CD14-positive monocyte (primary cell): ENCODE measurements around the gene SEZ6L. TPM values are rescaled to one million over a fixed set of nuclear protein-coding genes. Genes with fewer than 3 reads are reported as not detected.
A peak's percentile ranks its signal among the peaks of the same experiment; 100 is the strongest.

ENCODE experiments used
- DNase-seq, 3 donors: peaks; one replicate each; pipeline ENCODE4 v3.0.0-alpha.2; 2011 to 2022
- H2AFZ ChIP-seq: 2 replicates; pipeline ENCODE4 v1.6.0; 2012; ENCODE audit warnings: mild to moderate bottlenecking, low read depth, low read length, inconsistent platforms; ENCODE audit not compliant: insufficient read depth, poor library complexity, severe bottlenecking
- H3K27ac ChIP-seq, 2 donors: 1 replicate in 1 of 2; 2 replicates in 1 of 2; pipeline ENCODE4 v1.5.1; 2012 to 2013; ENCODE audit warnings: low read length in 2 of 2, control low read depth in 1 of 2, inconsistent platforms in 1 of 2, low read depth in 1 of 2, mild to moderate bottlenecking in 1 of 2
- H3K27me3 ChIP-seq, 2 donors: one replicate each; pipeline versions ENCODE4 v1.6.0 to v1.6.1; 2011 to 2013; ENCODE audit warnings: low read length in 2 of 2; ENCODE audit not compliant: control insufficient read depth in 2 of 2, insufficient read depth in 2 of 2
- H3K36me3 ChIP-seq, 2 donors: replicated peaks in 1 of 2; 1 replicate in 1 of 2; 2 replicates in 1 of 2; pipeline versions ENCODE4 v1.5.1 to v1.6.1; 2012 to 2013; ENCODE audit warnings: low read length in 2 of 2, control low read depth in 1 of 2, inconsistent platforms in 1 of 2, mild to moderate bottlenecking in 1 of 2; ENCODE audit not compliant: insufficient read depth in 2 of 2, control insufficient read depth in 1 of 2
- H3K4me1 ChIP-seq, 2 donors: 1 replicate in 1 of 2; 2 replicates in 1 of 2; pipeline versions ENCODE4 v1.5.1 to v1.6.1; 2012 to 2013; ENCODE audit warnings: low read length in 2 of 2, control low read depth in 1 of 2, inconsistent platforms in 1 of 2, mild to moderate bottlenecking in 1 of 2, moderate library complexity in 1 of 2; ENCODE audit not compliant: insufficient read depth in 2 of 2, control insufficient read depth in 1 of 2
- H3K4me2 ChIP-seq: replicated peaks from 2 replicates; pipeline ENCODE3; 2012; ENCODE audit warnings: low read length, moderate library complexity, mild to moderate bottlenecking; ENCODE audit not compliant: poor library complexity, severe bottlenecking; ENCODE audit errors: extremely low read depth
- H3K4me3 ChIP-seq, 3 experiments: fragments of 200-600 bp in 1 of 3; sonication (generic) in 1 of 3; replicated peaks in 1 of 3; 1 replicate in 2 of 3; 2 replicates in 1 of 3; pipeline ENCODE4 v1.5.1; 2011 to 2013; ENCODE audit warnings: low read length in 3 of 3, mild to moderate bottlenecking in 3 of 3, control low read depth in 2 of 3, low read depth in 2 of 3, inconsistent platforms in 1 of 3, moderate library complexity in 1 of 3
- H3K79me2 ChIP-seq: 2 replicates; pipeline ENCODE4 v1.6.0; 2012; ENCODE audit warnings: mild to moderate bottlenecking, control low read depth, inconsistent platforms, low read length, moderate library complexity; ENCODE audit not compliant: insufficient read depth
- H3K9ac ChIP-seq: 2 replicates; pipeline ENCODE4 v1.6.0; 2017; ENCODE audit warnings: low read length, mild to moderate bottlenecking; ENCODE audit not compliant: insufficient read depth, poor library complexity, severe bottlenecking
- H3K9me3 ChIP-seq, 2 donors: replicated peaks in 1 of 2; 1 replicate in 1 of 2; 2 replicates in 1 of 2; pipeline versions ENCODE4 v1.5.1 to v1.6.1; 2012 to 2013; ENCODE audit warnings: low read length in 2 of 2, control low read depth in 1 of 2; ENCODE audit not compliant: control insufficient read depth in 1 of 2, insufficient read depth in 1 of 2
- H4K20me1 ChIP-seq: 2 replicates; pipeline ENCODE4 v1.6.0; 2012; ENCODE audit warnings: mild to moderate bottlenecking, low read length, control low read depth, moderate library complexity; ENCODE audit not compliant: insufficient read depth
- H3K27ac Mint-ChIP-seq, 7 donors: one replicate each; pipeline ENCODE4 v1.8.0; 2020; ENCODE audit warnings: mild to moderate bottlenecking in 7 of 7, mixed read lengths in 7 of 7, moderate library complexity in 6 of 7, inconsistent platforms in 2 of 7
- H3K27me3 Mint-ChIP-seq, 3 donors: one replicate each; pipeline ENCODE4 v1.8.0; 2021 to 2022; ENCODE audit warnings: low read depth in 3 of 3, mild to moderate bottlenecking in 3 of 3, mixed read lengths in 3 of 3, moderate library complexity in 3 of 3, inconsistent platforms in 1 of 3
- H3K36me3 Mint-ChIP-seq, 2 donors: one replicate each; pipeline ENCODE4 v1.8.0; 2020; ENCODE audit warnings: mixed read lengths in 2 of 2, inconsistent platforms in 1 of 2, mild to moderate bottlenecking in 1 of 2
- H3K4me1 Mint-ChIP-seq: one replicate; pipeline ENCODE4 v1.8.0; 2020; ENCODE audit warnings: mild to moderate bottlenecking, mixed read lengths
- H3K4me3 Mint-ChIP-seq, 2 donors: one replicate each; pipeline ENCODE4 v1.8.0; 2020; ENCODE audit warnings: mild to moderate bottlenecking in 2 of 2, mixed read lengths in 2 of 2, moderate library complexity in 1 of 2
- H3K9me3 Mint-ChIP-seq, 7 donors: one replicate each; pipeline ENCODE4 v1.8.0; 2020 to 2022; ENCODE audit warnings: mixed read lengths in 7 of 7, mild to moderate bottlenecking in 6 of 7, moderate library complexity in 6 of 7, inconsistent platforms in 2 of 7
- WGBS: methylation state at CpG from one replicate; pipeline ENCODE4 v1.1.5; 2013; ENCODE audit warnings: missing lambda C conversion rate; ENCODE audit not compliant: insufficient coverage; 5-methylcytosine and 5-hydroxymethylcytosine counted together
- intact Hi-C, 2 donors: fragments of 100-400 bp; cut with micrococcal nuclease; formaldehyde crosslinking; loops; one replicate each; pipeline versions ENCODE4 v1.15.0 to v1.15.1; 2023
- polyA plus RNA-seq, 3 donors: library from polyadenylated mRNA; depleted of rRNA in 1 of 3; unstranded in 2 of 3; stranded (reverse) in 1 of 3; fragments of 300-500 nt in 2 of 3; fragments of >200 nt in 1 of 3; fragmentation: Illumina TruSeq in 2 of 3; gene quantifications; 1 replicate in 2 of 3; 2 replicates in 1 of 3; pipeline ENCODE4 v1.2.3, GENCODE V29; 2012 to 2021
- TF ChIP-seq, protein P1 (sequence below): fragments of 200-600 bp; IDR thresholded peaks from one replicate; pipeline ENCODE4 v1.8.0; 2022; ENCODE audit warnings: antibody characterized with exemption, mild to moderate bottlenecking

SEZ6L gene
- polyA plus RNA-seq, 3 donors, result 0.43 to 2.8 (median 0.71) TPM

GRCh38 chr22:26324150-26324549, 154.9 kb downstream of the SEZ6L start:
- H3K4me3 ChIP-seq, result no peak overlapping the region

GRCh38 chr22:26325641-26326040, 156.4 kb downstream of the SEZ6L start:
- Histone ChIP-seq H3K9ac (no peak overlapping the region), H3K27ac (no peak overlapping the region), H4K20me1 (no peaks in the 10 kb centered on the region), H3K9me3 (no peaks in the 10 kb centered on the region), H3K36me3 (no peaks in the 10 kb centered on the region), H2AFZ (no peak overlapping the region), H3K4me3 (no peak overlapping the region), H3K4me2 (no peak overlapping the region), H3K4me1 (no peaks in the 10 kb centered on the region), H3K27me3 (no peaks in the 10 kb centered on the region), H3K79me2 (no peaks in the 10 kb centered on the region)
- no peaks in the 10 kb centered on the region for H3K36me3 Mint-ChIP-seq
- H3K27ac Mint-ChIP-seq, result peak overlapping the region in 1 of 7 donors; percentile 37
- peaks cover 1 to 8% (median 2%) of the 10 kb centered on the region in 3 donors for H3K27me3 Mint-ChIP-seq
- H3K4me1 Mint-ChIP-seq, result no peaks in the 10 kb centered on the region
- TF ChIP-seq, protein P1, sequence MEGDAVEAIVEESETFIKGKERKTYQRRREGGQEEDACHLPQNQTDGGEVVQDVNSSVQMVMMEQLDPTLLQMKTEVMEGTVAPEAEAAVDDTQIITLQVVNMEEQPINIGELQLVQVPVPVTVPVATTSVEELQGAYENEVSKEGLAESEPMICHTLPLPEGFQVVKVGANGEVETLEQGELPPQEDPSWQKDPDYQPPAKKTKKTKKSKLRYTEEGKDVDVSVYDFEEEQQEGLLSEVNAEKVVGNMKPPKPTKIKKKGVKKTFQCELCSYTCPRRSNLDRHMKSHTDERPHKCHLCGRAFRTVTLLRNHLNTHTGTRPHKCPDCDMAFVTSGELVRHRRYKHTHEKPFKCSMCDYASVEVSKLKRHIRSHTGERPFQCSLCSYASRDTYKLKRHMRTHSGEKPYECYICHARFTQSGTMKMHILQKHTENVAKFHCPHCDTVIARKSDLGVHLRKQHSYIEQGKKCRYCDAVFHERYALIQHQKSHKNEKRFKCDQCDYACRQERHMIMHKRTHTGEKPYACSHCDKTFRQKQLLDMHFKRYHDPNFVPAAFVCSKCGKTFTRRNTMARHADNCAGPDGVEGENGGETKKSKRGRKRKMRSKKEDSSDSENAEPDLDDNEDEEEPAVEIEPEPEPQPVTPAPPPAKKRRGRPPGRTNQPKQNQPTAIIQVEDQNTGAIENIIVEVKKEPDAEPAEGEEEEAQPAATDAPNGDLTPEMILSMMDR, result no peak
- 74% methylated on average over 3 of the region's 4 CpGs for WGBS
- no peaks in the 10 kb centered on the region for H3K9me3 Mint-ChIP-seq
- DNase-seq, result no peak
- no peak overlapping the region for H3K4me3 Mint-ChIP-seq
- intact Hi-C loops, result no loop called here

More at GRCh38 chr22:26324150-26324549, 154.9 kb downstream of the SEZ6L start:
- intact Hi-C loops, result no loop called here
- H2AFZ ChIP-seq, result no peak overlapping the region
- H3K4me1 ChIP-seq, result no peaks in the 10 kb centered on the region
- no peak overlapping the region for H3K9ac ChIP-seq
- Mint-ChIP-seq H3K36me3 (no peaks in the 10 kb centered on the region), H3K27ac (no peak overlapping the region), H3K4me3 (no peak overlapping the region), H3K4me1 (no peaks in the 10 kb centered on the region), H3K9me3 (no peaks in the 10 kb centered on the region), H3K27me3 (peaks cover 2 to 8% (median 3%) of the 10 kb centered on the region in 3 donors)
- H3K27ac ChIP-seq, result no peak overlapping the region
- H3K36me3 ChIP-seq, result no peaks in the 10 kb centered on the region
- no peaks in the 10 kb centered on the region for H4K20me1 ChIP-seq
- no peak for DNase-seq
- no peaks in the 10 kb centered on the region for H3K27me3 ChIP-seq
- no peaks in the 10 kb centered on the region for H3K79me2 ChIP-seq
- WGBS, result 91% methylated on average over 4 of the region's 4 CpGs
- H3K9me3 ChIP-seq, result no peaks in the 10 kb centered on the region
- TF ChIP-seq, protein P1, result no peak
- H3K4me2 ChIP-seq, result no peak overlapping the region
